ENCODE results near the gene GOLGA3. TPM values are rescaled to one million over a fixed set of nuclear protein-coding genes. Genes with fewer than 3 reads are reported as not detected.

GOLGA3 gene
- total and polyA plus RNA-seq, 2 donors from 2014 or later = 7.7 to 53.0 TPM

DNA sequence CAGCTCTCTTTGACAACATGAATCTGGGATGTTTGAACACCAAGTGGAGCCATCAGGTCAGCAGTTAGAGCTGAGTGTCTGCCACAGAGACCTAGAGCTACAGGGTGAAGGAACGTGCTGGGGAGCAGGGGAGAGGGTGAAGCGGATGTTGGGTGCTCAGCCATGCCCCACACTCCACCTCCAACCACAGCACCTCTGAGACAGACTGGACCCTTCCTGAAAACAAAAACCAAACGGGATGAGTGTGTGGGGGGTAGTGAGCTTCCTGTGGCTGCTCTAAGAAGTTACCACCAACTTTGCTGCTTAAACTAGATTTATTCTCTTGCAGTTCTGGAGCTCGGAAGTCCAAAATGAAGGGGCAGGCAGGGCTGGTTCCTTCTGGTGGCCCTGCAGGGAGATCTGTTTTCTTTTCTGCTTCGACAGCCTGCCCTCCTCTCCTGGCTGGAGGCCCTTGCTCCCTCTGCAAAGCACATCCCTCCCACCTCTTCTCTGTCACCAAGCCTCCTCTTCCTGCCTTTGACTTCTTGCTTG is 5.6 kb upstream of the GOLGA3 start:
- Histone ChIP-seq H3K4me3 (ENCODE audit: low read length in 3 of 3) (no peak overlapping the region), H3K36me3 (ENCODE audit: control insufficient read depth in 2 of 3, insufficient read depth in 3 of 3, low read length in 3 of 3) (peaks cover 0 to 5% (median 3%) of the 10 kb centered on the region in 3 donors), H3K27ac (ENCODE audit: low read depth in 2 of 2, low read length in 2 of 2) (no peak overlapping the region), H3K4me1 (ENCODE audit: control insufficient read depth in 2 of 3, insufficient read depth in 2 of 3, low read depth in 1 of 3, low read length in 3 of 3) (no peaks in the 10 kb centered on the region), H3K9me3 (ENCODE audit: control insufficient read depth in 2 of 3, insufficient read depth in 1 of 3, low read length in 3 of 3) (no peaks in the 10 kb centered on the region), H3K27me3 (ENCODE audit: control insufficient read depth, insufficient read depth, low read length) (no peaks in the 10 kb centered on the region), H3K9ac (ENCODE audit: low read length in 3 of 3) (no peak overlapping the region)
- intact Hi-C loops (cut with DNase I) = no loop called here
- FAIRE-seq = no peak
- DNase-seq = no peak
- no peak for TF ChIP-seq CTCF (IDR thresholded peaks at IDR 0.05; ENCODE audit: borderline replicate concordance, extremely low read depth, insufficient read depth)

GRCh38 chr12:132833341-132833740 is 4.7 kb upstream of the GOLGA3 start:
- no peak overlapping the region for H3K9ac ChIP-seq (ENCODE audit: low read length in 3 of 3)
- FAIRE-seq (no peak), DNase-seq (no peak)
- H3K27me3 ChIP-seq (ENCODE audit: control insufficient read depth, insufficient read depth, low read length) = no peaks in the 10 kb centered on the region
- H3K4me1 ChIP-seq (ENCODE audit: control insufficient read depth in 2 of 3, insufficient read depth in 2 of 3, low read depth in 1 of 3, low read length in 3 of 3) = no peaks in the 10 kb centered on the region
- H3K27ac ChIP-seq (ENCODE audit: low read depth in 2 of 2, low read length in 2 of 2) = no peak overlapping the region
- no peaks in the 10 kb centered on the region for H3K9me3 ChIP-seq (ENCODE audit: control insufficient read depth in 2 of 3, insufficient read depth in 1 of 3, low read length in 3 of 3)
- intact Hi-C loops (cut with DNase I) = no loop called here
- no peak for TF ChIP-seq CTCF (IDR thresholded peaks at IDR 0.05; ENCODE audit: borderline replicate concordance, extremely low read depth, insufficient read depth)
- H3K4me3 ChIP-seq (ENCODE audit: low read length in 3 of 3) = no peak overlapping the region
- H3K36me3 ChIP-seq (ENCODE audit: control insufficient read depth in 2 of 3, insufficient read depth in 3 of 3, low read length in 3 of 3) = peaks cover 0 to 3% (median 2%) of the 10 kb centered on the region in 3 donors

- no peak for DNase-seq
- Histone ChIP-seq H3K4me1 (ENCODE audit: control insufficient read depth in 2 of 3, insufficient read depth in 2 of 3, low read depth in 1 of 3, low read length in 3 of 3) (peaks cover 0 to 14% (median 6%) of the 10 kb centered on the region in 3 donors), H3K9me3 (ENCODE audit: control insufficient read depth in 2 of 3, insufficient read depth in 1 of 3, low read length in 3 of 3) (no peaks in the 10 kb centered on the region), H3K27me3 (ENCODE audit: control insufficient read depth, insufficient read depth, low read length) (no peaks in the 10 kb centered on the region), H3K4me3 (ENCODE audit: low read length in 3 of 3) (no peak overlapping the region), H3K36me3 (ENCODE audit: control insufficient read depth in 2 of 3, insufficient read depth in 3 of 3, low read length in 3 of 3) (peaks cover 0 to 5% (median 4%) of the 10 kb centered on the region in 3 donors), H3K9ac (ENCODE audit: low read length in 3 of 3) (no peak overlapping the region), H3K27ac (ENCODE audit: low read depth in 2 of 2, low read length in 2 of 2) (no peak overlapping the region)
- no peak for FAIRE-seq
- TF ChIP-seq CTCF (IDR thresholded peaks at IDR 0.05; ENCODE audit: borderline replicate concordance, extremely low read depth, insufficient read depth) = no peak
- intact Hi-C loops (cut with DNase I) = no loop called here
These were observed 3.1 kb upstream of the GOLGA3 start for GRCh38 chr12:132831771-132832170.
